NK-92 (cell line): ENCODE measurements around the gene ZNF277.
"Not testable (repeated sequence)": the region's sequence is repeated elsewhere in the genome, so short reads cannot be mapped to it uniquely, and the experiment has no call there.

Experiments
- DNase-seq: peaks from one replicate; lab custom pipeline; 2025; ENCODE audit not compliant: unreplicated experiment; lab: John Stamatoyannopoulos, UW

Gene ZNF277

GRCh38 chr7:112386619-112387018 lies 180.1 kb downstream of the ZNF277 start:
- DNase-seq = no peak

GRCh38 chr7:112390167-112390566 lies 183.7 kb downstream of the ZNF277 start:
- no peak for DNase-seq

GRCh38 chr7:112391079-112391821 lies 184.8 kb downstream of the ZNF277 start:
- not testable (repeated sequence) for DNase-seq

- not testable (repeated sequence) for DNase-seq
Observed at GRCh38 chr7:112391841-112392286, 185.4 kb downstream of the ZNF277 start.
